MM.1S (cell line): ENCODE data around the gene EOLA2.

Experiments used
- CTCF ChIP-seq: fragments of 300-600 bp; sonication (generic); IDR thresholded peaks from 2 replicates; pipeline ENCODE4 v1.5.1; 2016; ENCODE audit warnings: antibody characterized with exemption, low read length, mixed read lengths
- EZH2 ChIP-seq: fragments of 300-600 bp; sonication (generic); optimal IDR thresholded peaks from 2 replicates; pipeline ENCODE3; 2017; ENCODE audit warnings: low read depth, mild to moderate bottlenecking, antibody characterized with exemption, low read length, mixed read lengths
- EZH2phosphoT487 ChIP-seq: fragments of 300-600 bp; sonication (generic); IDR thresholded peaks from 2 replicates; pipeline ENCODE4 v1.6.1; 2018; ENCODE audit warnings: antibody characterized with exemption, low read length

- TF ChIP-seq CTCF (no peak), EZH2 (no peak), EZH2phosphoT487 (no peak)
Measured at GRCh38 chrX:149939655-149939904, 1.3 kb upstream of the EOLA2 start.
